ENCODE measurements around the gene TXNL4A.
"Not testable (repeated sequence)": the region's sequence is repeated elsewhere in the genome, so short reads cannot be mapped to it uniquely, and the experiment has no call there.

TXNL4A gene, protein sequence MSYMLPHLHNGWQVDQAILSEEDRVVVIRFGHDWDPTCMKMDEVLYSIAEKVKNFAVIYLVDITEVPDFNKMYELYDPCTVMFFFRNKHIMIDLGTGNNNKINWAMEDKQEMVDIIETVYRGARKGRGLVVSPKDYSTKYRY

DNA sequence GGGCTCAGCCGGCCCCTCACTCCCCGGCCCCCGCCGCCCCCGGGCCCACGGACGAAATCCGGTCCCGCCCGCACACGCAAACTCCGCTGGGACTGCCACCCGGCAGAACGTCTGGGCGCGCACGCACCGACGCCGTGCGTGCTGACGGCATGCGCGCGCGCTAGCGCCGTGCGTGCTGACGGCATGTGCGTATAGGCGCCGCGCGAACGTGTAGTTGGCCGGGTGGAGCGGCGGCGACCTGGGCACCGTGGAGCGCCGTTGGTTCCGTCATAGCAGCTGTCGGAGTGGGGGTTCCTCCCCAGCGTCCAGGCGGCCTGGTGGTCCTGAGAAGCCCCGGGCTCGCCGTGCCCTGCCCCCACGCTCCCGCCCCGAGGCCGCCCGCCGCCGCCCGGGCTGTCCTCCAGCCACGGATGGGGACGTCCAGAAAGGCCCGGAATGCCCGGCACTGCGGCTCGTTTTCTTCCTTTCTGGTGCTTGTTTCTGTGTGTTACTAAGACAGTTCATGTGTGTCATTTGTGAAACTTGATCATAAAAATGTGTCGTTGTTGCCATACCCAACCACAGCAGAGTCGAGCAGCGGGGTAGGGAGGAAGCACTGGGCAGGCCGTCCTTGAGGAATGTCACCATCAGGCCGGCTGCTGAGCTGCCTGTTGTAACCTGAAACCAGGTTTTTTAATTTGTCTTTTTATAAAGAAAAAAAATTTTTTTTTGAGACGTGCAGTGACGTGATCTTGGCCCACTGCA is at the start of gene TXNL4A:
TXNL4A (minus strand) TSS at position 113 of the 744 bp plus-strand sequence. CDS start 171 bp downstream, outside the sequence.
- no peak for DNase-seq

DNA sequence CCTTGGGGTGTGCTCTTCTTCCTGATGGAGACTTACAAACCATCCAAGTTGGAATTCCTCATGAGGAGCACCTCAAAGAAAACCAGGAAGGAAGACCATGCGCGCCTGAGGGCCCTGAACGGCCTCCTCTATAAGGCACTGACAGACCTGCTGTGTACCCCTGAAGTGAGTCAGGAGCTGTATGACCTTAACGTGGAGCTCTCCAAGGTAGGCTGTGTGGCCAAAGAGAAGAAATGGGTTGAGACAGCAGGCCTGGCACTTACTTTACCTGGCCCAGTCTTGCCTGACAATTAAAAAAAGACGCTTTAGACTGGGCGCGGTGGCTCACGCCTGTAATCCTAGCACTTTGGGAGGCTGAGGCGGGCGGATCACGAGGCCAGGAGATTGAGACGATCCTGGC is 48.9 kb upstream of the TXNL4A start:
- DNase-seq = no peak

DNA sequence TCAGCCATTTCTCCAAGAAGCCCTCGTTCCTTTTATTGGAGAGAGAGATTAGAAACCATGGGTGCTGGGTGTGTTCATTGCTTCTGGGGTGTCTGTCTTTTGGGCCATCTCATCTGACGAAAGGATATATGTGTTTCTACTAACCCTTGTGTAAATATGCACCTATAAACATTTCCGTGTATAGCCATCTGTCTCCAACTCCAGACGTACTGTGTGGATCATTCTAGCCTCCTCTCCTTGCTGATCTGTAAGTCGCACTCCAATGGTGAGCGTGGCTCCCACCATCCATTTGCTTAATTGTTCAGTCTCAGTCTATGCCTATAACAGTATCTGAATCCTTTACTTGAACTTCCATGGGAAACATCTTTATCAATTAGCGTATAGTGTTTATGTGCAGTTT is 47.6 kb upstream of the TXNL4A start:
- DNase-seq = no peak

DNA sequence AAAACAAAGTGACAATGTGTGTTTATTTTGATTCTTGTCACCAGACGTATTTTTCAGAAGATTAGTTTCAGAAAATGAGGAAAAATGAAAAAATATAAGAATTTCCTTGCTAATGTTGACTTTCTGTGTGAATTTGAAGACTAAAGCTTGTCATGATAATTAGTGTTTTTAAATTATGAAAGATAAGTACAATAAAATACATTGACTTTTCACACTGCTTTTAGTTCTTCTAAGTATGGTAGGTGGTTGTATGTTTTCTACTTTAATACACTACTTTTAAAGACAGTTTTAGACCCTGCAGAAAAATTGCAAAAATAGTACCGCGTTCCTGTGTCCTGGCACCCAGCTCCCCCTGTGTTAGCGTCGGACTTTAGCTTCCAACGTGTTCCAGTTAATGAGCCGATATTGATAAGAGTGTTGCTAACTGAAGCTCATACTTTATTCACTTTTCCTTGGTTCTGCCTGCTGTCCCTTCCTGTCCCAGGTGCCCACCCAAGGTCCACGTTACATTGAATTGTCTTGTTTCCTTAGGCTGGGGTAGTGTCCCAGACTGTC is 46.6 kb upstream of the TXNL4A start:
- DNase-seq = no peak

DNA sequence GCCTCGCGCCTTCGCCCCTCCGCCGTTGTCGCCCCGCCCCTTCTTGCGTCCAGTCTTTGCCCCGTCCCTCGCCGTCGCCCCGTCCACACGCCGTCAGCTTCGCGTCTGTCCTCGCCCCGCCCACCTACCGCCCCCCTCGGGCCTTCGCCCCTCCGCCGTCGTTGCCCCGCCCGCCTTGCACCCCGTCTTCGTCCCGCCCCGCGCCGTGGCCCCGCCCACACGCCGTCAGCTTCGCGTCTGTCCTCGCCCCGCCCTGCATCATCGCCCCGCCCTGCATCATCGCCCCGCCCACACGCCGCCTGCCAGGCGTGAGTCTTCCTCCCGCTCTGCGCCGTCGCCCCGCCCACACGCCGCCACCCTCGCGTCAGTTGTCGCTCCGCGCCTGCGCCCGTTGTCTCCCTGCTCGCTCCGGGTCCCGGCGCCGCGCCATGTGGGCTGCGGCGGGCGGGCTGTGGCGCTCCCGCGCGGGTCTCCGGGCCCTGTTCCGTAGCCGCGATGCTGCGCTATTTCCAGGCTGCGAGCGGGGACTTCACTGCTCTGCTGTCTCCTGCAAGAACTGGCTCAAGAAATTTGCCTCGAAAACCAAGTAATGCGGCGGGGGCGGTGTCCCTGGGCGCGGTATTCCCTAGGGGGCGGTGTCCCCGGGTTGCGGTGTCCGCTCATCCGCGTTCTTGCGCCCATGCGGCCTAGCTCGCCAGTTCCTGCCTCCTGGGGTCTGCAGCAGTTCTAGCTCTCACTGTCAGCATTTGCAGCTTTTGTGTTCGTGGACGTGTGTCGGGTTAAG is 45.9 kb upstream of the TXNL4A start, which contains the start of gene RBFA:
RBFA (plus strand) TSS at position 367 of the 784 bp plus-strand sequence; CDS start at position 429, 62 bp downstream.
- DNase-seq = peak; percentile 78

DNA sequence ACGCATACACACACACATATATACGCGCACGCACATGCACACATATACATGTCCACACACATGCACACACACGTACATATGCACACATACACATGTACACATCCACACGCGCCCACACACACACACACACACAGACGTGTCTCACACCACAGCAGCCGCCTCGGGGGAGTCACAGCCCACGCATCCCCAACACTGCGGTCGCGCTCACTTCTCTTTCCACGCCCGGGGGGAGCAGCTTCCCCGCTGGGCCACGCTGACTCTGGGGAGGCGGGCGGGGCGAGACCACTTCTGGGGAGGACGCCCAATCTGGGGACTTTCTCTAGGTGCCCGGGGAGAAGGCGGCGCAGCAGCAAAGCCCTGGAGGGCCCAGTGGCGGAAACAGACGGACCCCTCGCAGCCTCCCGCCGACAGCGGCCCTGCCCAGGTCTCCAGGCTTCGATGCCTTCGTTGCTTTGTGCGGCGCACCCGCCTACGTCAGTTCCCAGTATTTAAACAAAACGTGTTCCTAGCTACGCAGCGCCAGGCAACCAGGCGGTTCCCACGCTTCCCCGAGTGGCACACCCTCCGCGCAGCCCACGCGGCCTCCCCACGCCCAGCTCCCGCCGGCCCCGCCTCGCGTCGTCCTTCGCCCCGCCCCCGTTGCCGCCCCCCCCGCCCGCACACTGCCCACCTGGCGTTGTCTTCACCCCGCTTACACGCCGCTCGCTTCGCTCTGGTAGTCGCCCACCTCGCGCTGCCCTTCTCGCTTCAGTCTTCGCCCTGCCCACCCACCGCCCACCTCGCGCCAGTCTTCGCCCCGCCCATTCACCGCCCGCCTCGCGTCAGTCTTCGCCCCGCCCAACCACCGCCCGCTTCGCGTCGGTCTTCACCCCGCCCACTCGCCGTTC is 45.1 kb upstream of the TXNL4A start:
- no peak for DNase-seq

DNA sequence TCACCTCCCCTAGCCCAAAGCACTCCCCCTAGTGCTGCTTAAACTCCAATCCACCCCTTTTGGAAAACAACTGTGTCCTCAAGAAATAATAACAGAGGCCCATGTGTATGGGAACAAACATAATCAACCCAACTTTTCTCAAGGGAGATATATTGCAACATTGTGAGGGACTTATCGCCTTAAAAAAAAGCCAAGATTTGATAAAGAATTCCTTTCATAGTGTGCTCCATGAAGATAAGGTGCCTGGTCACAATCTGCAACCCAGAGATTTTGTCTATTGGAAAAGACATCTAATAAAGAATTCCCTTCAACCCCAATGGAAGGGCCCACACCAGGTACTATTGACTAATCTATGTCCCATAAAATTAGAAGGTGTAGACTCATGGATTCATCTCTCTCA is 41.3 kb upstream of the TXNL4A start:
- no peak for DNase-seq

DNA sequence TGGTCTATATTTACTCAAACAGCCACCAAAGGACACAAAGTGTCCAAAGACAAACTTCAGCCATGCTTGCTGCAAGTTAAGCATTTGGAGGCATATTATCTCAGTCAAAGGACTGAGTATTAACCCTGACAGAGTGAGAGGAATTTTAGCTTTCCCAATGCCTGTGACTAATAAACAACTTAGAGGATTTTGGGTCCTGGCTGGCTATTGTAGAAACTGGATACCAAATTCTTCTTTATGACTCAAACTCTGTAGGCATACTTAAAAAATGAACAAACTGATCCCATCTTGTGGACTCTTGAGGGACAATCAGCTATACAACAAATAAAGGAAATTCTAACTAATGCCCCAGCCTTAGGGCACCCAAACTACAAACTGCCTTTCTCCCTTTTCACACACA is 39.4 kb upstream of the TXNL4A start:
- not testable (repeated sequence) for DNase-seq

DNA sequence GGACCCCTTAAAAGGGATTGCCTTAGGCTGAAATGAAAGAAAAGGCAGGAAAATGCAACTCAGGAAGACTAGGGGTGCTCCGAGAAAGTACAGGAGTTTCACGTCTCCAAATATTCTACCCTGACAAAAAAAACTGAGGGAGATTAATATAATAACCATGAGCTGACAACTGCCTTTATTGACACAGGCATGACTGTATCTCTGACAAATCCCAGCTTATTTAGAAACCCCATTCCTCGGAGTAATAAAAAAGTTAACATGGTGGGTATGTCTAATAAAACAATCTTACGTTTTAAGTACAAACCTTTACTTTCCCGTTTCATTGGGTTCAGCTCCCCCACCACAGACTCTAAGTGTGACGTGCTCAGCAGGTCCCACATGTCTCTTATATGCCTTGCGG is 38.0 kb upstream of the TXNL4A start:
- DNase-seq = no peak

DNA sequence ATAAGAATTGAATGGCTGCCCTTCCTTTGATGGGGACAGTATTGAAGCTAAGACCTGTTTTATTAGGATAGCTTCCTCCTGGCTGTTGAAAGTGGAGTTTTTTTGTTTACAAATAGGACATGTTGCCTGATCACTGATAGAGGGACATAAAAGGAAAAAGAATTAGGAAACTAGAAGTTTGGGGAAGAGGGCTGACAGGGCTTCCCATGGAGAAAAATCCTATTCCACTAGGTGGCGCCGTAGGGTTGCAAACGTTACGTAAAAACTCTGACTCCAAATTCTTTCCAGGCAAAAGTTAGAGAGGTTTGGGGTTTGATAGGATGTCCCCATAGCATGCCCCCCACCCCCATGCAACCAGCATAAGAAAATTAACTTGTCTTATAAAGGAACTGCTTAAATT is 34.8 kb upstream of the TXNL4A start:
- DNase-seq = no peak

DNA sequence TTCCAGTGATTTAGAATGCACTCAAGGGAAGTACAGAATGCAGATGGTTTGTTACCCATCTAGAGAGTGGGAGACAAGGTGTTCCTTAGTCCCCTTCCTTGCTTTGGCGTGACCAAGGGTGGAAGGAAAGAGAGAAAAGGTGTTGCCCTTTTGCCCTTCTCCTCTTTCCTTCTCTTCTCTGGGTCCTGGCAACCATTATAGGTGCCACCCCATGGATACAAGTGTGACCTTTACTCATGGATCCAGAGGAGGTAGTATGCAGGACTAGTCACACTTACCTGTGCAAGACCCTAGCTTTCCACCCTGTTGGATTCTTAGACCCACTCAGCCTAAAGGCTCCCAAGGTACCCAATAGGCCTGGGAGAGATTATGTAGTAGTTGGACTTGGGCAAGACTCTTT is 34.2 kb upstream of the TXNL4A start:
- no peak for DNase-seq

DNA sequence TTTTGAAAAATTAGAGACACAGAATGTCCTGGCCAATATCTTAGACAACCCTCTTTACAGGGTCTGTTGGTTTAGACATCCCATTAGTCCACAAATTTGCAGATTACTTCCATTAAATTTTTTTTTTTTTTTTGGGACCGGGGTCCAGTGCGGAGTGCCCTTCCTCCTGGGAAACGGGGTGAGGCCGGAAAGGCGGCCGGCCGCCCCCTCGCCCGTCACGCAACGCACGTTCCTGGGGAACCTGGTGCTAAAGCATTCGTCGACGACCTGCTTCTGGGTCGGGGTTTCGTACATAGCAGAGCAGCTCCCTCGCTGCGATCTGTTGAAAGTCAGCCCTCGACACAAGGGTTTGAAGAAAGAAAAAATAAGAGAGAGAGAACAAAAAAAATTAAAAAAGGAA is 24.4 kb upstream of the TXNL4A start:
- DNase-seq = no peak

DNA sequence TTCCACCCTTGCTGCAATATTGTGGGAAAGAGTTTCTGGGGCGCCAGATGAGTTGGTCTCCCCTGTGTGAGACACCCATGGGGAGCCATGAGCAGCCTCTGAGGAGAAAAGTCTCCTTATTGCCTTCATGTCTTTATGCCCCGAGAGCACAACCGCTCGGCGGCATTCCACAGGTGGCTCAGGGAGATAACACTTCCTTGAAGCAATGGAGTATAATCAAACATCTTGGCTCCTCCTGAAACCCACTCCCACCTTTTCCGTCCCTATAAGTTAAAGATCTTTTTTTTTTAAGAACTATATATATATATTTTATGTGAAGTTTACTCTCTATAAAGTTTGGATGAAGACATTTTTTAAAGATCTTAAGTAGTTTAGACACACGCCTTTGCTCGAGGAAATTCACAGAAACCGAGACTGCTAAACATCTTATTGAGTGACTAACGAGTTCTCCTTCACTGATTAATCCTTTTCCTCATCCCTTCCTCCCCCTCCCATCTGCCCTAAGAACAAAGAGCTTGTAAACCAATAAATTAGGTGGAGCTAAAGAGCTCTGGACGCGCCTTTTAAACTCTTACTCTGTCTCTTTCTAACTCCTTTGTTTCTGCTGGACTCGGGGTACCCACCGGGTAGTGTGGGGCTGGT is 23.3 kb upstream of the TXNL4A start:
- not testable (repeated sequence) for DNase-seq

DNA sequence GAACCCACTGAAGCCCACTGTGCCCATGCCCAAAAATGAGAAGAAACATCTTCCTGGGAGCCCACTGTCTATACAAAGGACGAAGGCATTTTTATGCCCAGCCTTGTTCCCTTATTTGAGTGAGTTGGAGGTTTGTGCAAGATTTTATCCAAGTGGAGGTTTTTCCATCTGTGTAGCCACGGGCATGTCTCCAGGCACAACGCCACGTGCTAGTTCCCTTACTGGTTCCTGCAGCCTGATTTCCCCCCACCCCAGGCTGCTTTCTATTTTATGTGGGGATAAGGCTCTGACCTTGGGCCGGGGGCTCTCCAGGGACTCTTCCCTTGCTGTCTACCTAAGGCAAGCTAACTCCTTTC is 22.2 kb upstream of the TXNL4A start:
- DNase-seq = no peak

DNA sequence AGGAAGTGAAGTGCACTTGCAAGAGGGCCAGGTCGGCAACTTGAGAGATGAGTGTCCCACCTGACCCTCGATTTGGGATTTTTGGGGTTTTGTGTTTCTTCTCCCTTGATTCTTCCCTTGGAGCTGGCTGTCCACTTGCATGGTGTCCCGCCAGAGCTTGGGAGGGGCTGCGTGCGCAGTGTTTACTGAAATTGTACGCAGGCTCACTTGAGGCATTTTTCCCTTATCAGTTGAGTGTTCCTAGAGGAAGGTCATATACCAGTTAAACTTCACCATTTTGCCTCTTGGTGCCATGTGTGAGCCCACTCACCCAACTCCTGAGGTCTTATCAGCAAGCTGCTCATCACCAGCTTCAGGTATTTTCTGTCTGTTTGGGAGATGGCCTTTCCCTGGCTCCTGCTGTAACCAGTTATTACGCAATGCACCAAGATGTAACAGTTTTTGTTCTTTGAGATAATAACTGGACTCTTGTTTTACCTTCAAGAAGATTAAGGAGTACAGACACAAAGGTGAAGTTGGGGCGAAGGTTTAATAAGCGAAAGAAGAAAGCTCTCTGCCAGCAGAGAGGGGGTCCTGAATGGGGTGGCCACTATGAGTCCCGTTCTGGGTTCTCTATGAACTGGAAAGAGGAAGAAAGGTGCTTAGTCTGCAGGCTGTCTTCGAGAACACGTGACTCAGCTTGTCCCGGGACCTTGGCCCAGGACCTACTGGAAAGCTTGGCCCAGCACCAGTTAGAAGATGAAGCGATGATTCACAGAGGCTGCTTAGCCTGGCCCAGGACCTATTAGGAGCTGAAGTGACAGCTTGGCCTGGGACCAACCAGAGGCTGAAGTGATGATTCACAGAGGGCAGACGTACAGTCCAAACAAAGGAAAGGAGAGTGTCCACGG is 21.5 kb upstream of the TXNL4A start:
- no peak for DNase-seq

DNA sequence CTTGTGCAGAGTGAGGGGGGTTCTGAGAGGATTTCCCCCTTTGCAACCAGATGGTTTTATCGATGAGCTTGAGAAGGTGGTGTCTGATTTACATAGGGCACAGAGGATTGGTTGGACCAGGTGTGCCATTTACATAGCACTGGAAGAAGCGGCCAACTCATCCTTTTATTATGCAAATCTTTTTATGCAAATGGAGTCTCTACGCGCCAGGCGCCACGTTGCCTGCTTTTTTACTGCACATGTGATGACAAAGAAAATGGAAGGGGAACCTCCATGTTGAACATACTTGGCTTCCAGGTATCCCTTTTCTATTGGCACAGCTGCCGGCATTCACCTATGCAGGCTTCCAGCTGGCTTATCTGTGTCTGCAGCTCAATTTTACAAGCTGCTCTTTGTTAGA is 18.4 kb upstream of the TXNL4A start:
- no peak for DNase-seq

DNA sequence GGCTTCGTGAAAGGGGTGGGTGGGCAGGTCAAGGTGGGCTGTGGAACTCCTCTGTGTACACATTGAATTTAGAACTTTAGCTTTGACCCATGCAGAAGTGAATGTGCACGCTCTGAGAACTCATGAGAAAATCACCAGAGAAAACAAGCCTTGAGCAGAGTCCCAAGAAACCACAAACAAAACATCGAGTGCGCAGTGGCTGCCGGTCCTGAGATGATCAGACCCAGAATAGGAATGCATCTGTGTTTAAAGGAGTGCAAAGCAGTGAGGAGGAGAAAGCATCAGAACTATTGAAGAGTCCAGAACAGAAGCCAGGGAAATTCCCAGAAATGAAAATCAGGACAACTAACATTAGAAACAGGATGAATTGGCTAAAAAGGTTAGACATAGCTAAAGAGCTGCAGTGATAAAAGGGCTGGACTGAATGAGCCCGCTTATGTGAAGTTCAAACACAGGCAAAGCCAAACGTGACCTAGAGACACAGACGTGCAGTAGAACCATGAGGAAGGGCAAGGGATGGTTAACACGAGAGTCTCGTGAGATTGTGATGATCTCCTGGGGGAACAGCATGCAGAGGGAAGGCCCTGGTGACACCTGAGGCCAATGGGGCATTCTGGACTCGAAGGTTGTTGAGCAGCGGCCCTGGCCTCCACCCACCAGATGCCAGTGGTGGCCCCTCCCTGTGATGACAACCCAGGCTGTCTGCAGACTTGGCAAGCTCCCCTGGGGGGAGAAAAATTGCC is 16.4 kb upstream of the TXNL4A start:
- DNase-seq = no peak

DNA sequence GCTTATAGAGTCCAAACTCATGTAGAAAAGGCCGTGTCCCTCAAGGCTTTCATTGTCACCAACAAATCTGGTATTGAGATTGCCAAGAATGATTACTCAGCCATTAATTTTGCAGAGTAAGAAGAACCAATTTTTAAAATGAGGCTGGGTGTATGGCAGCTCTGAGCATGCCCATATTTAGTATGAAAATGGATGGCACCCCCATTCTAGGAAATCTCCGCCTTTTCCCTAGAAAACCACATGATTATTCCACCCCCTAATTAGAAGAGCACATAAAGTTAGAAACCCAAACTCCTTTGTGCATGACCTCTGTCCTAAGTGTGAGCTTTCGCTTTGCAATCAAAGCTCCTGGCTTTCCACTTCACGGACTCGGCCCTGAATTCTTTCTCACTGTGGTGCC is 14.1 kb upstream of the TXNL4A start:
- no peak for DNase-seq

DNA sequence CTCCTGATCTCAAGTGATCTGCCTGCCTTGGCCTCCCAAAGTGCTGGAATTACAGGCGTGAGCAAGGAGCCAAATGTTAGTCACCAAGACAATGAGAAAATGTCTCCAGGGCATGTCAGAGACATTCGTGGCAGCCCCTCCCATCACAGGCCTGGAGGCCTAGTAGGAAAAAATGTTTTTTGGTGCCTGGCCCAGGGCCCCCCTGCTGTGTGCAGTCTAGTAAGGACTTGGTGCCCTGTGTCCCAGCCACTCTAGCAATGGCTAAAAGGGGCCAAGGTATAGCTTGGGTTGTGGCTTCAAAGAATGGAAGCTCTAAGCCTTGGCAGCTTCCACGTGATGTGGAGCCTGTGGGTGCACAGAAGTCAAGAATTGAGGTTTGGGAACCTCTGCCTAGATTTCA is 12.5 kb upstream of the TXNL4A start:
- no peak for DNase-seq

DNA sequence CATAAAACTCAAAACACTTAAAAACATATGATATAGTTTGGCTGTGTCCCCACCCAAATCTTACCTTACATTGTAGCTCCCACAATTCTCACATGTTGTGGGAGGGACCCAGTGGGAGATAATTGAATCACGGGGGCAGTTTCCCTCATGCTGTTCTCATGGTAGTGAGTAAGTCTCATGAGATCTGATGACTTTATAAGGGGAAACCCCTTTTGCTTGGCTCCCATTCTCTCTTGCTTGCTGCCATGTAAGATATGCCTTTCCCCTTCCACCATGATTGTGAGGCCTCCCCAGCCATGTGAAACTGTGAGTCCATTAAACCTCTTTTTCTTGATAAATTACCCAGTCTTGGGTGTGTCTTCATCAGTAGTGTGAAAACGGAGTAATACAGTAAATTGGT is 11.3 kb upstream of the TXNL4A start:
- DNase-seq = not testable (repeated sequence)

Measured in NCI-H187 treated with DMSO at 0.1 percent for 48 hours (cell line).